ENCODE measurements around the gene C14orf39.

Gene C14orf39, protein sequence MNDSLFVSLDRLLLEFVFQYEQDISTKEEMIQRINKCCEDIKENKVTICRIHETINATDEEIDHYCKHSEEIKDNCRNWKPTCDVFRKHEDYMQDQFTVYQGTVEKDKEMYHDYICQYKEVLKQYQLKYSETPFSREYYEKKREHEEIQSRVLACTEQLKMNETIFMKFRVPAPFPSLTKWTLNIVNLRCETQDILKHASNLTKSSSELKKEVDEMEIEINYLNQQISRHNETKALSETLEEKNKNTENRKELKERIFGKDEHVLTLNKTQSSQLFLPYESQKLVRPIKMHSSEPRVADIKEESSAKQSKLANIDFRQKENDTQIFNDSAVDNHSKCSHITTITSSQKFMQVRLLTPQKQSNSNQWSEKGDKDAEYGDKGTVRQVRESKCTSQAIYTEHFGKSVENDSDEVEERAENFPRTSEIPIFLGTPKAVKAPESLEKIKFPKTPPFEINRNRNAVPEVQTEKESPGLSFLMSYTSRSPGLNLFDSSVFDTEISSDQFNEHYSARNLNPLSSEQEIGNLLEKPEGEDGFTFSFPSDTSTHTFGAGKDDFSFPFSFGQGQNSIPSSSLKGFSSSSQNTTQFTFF

DNA sequence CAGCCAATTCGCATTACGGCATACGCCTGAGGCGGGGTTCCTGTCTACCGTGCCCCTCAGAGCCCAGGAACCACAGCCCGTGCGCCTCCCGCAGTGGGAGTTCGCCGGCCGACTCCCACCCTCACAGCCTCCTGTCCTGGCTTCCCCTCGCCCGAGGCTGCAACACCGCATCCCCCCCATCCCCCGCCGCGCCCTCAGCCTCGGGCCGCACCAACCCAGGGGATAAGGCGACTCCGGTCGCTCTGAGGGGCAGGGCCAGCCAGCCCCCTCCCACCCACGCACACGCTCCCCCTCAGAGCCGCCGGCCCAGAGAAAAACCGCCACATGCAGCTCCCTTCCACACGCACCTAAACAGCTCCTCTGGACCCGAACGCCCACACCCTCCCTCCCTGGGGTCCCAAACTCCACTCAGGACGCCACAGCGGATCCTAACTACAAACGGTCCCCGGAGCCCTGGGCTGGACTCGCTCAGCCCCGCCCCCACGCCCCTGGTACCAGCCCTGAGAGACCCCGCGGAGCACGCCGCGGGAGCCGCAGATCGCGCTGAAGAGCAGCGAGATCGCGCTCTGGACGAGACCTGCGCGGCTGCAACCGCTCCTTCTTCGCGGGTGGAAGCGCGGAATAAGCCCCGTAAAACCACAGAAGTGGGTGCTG is at the start of gene C14orf39:
TSS of gene C14orf39 (minus strand) at position 466 of the 654 bp plus-strand sequence. CDS start 985 bp downstream, outside the sequence.
- TF ChIP-seq, protein P1, sequence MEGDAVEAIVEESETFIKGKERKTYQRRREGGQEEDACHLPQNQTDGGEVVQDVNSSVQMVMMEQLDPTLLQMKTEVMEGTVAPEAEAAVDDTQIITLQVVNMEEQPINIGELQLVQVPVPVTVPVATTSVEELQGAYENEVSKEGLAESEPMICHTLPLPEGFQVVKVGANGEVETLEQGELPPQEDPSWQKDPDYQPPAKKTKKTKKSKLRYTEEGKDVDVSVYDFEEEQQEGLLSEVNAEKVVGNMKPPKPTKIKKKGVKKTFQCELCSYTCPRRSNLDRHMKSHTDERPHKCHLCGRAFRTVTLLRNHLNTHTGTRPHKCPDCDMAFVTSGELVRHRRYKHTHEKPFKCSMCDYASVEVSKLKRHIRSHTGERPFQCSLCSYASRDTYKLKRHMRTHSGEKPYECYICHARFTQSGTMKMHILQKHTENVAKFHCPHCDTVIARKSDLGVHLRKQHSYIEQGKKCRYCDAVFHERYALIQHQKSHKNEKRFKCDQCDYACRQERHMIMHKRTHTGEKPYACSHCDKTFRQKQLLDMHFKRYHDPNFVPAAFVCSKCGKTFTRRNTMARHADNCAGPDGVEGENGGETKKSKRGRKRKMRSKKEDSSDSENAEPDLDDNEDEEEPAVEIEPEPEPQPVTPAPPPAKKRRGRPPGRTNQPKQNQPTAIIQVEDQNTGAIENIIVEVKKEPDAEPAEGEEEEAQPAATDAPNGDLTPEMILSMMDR (IDR thresholded peaks at IDR 0.05; ENCODE audit: borderline replicate concordance, insufficient read depth, low read depth, low read length) = no peak
- no peak within 1 kb of the TSS for H3K4me3 ChIP-seq (ENCODE audit: low read depth, low read length)

DNA sequence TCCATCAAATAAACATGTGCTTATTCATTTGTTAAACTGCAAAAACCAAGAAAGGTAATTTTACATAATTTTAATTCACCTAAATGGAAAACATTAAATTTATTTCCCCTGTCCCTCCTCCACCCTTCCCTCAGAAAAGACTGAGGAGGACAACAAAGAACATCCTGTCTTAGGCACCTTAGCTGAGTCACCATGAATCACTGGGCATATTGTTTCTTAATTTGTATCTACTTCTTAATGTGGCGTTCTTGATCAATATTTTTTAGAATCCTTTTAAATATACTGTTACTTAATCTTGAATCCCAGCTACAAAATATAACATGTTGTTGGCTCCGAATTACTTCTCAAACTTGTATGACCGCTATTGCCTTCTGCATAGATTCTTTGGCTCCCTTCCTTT is 46.6 kb upstream of the C14orf39 start:
- no peak overlapping the region for H3K4me3 ChIP-seq (ENCODE audit: low read depth, low read length)
- TF ChIP-seq, protein P1 (IDR thresholded peaks at IDR 0.05; ENCODE audit: borderline replicate concordance, insufficient read depth, low read depth, low read length) = no peak

DNA sequence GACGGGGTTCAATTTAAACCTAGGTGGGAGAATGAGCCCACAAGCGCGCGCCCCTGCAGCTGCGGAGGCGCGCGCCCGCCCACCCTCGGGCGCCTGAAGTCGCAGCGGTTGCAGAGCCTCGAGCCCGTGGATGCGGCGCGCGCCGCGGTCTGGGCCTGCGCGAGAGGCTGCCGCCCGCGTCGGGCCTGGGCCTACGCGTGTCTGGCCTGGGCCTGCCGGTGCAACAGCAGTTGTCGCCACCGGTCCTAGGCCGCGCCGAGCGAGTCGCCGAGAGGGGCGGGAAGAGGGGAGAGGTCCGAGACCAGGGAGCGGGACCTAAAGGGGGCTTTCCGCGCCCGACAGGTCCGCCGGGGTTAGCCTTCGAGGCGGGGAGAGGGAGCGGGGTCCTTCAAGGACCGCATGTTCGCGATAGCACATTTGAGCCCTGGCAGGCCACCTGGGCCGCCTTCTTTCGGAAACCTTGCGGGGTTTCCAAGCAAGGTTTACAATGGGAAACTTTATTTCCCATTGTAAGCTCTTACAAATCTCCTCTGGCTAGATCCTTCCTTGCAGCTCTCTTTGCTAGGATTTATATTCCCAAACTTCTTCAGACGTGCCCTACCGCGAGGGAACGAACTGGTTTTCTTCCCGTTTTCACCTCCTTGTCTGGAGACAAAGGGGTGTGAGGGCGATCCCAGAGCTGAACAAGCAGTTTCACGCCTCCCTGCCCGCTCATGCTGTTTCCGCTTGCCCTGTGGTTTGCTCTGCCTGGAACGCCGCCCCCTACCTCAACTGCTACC is 29.8 kb upstream of the C14orf39 start:
- TF ChIP-seq, protein P1 (IDR thresholded peaks at IDR 0.05; ENCODE audit: borderline replicate concordance, insufficient read depth, low read depth, low read length) = no peak
- no peak overlapping the region for H3K4me3 ChIP-seq (ENCODE audit: low read depth, low read length)

DNA sequence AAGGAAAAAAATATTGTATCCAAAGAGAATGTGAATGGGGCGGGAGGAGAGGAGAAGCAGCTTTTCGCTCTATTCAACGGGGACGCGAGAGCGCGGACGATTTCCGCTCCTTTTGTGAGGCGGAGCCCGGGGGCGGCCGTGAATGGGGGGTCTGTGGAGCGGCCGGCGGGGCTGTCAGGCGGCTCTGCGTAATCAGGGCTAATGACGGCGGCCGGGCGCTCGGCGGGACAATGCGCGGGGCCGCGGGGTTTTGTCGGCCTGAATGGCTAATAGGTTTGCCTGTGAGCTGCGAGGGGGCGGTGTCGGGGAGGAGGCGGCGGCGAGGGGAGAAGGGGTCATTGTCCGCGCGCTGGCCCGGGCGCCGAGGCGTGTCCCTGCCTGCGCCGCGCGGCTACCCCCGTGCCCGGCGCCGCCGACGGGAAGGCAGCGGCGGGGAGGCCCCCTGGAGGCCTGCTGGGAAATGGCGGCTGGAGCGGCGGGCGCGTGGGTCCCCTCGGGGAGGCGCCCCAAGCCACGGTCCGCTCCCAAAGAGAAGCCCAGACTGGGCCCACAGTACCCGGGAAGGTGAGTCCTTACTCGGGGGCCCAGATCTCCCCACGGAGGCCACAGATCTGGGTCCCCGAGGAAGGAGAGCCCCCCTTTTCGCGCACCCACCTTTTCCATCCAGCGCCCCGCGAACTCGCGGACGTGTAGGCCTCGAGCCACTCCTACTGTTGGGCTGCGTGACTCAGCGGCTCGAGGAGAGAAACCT is 29.1 kb upstream of the C14orf39 start:
- no peak overlapping the region for H3K4me3 ChIP-seq (ENCODE audit: low read depth, low read length)
- TF ChIP-seq, protein P1 (IDR thresholded peaks at IDR 0.05; ENCODE audit: borderline replicate concordance, insufficient read depth, low read depth, low read length) = peak; percentile 54

DNA sequence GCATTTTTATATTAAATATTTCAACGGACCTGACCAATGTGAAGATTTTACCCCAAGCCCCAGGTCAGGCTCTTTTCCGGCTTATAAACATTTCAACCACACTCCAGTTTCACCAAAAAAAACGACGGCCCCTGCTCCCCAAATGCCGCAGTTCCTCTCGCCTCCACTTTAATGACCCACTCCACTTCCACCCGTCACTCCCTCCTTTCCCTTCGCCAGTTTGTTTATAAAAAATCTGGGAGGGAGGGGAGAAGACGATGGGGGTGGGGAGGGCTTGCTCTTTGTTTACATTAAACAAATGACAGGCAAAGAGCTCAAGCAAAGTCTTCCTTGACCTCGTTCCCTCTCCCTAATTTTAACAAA is 28.5 kb upstream of the C14orf39 start:
- TF ChIP-seq, protein P1 (IDR thresholded peaks at IDR 0.05; ENCODE audit: borderline replicate concordance, insufficient read depth, low read depth, low read length) = no peak
- no peak overlapping the region for H3K4me3 ChIP-seq (ENCODE audit: low read depth, low read length)

DNA sequence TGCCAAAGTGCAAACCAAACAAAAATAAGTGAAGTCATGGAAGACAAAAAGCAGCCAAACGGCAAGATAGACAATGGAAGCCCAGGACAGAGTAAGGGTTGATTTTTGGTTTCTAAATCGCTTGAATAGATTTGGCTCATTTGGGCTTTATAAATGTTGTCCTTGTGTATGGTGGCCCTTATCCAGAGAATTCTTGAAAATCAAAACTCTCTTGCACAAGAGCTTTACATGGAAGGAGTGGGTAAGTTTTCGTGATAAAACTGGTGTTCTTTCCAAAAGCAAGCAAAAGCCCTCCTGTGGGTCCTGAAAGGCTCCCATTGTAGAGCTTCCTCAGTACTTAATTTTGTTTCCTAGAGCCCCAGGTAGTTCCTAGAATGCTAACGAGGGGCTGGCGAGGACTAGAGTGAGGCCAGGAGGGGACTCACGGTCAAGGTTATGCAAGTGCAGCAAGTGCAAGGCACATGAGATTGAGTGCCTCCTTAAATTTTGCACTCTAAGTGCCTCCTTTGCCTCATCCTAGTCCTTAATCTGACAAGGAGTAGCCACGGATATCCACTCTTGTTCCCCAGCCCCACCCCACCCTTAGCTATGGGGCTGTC is 27.2 kb upstream of the C14orf39 start:
- no peak overlapping the region for H3K4me3 ChIP-seq (ENCODE audit: low read depth, low read length)
- TF ChIP-seq, protein P1 (IDR thresholded peaks at IDR 0.05; ENCODE audit: borderline replicate concordance, insufficient read depth, low read depth, low read length) = no peak
